ENCODE measurements around the gene HPD.

- TF ChIP-seq, protein P1, sequence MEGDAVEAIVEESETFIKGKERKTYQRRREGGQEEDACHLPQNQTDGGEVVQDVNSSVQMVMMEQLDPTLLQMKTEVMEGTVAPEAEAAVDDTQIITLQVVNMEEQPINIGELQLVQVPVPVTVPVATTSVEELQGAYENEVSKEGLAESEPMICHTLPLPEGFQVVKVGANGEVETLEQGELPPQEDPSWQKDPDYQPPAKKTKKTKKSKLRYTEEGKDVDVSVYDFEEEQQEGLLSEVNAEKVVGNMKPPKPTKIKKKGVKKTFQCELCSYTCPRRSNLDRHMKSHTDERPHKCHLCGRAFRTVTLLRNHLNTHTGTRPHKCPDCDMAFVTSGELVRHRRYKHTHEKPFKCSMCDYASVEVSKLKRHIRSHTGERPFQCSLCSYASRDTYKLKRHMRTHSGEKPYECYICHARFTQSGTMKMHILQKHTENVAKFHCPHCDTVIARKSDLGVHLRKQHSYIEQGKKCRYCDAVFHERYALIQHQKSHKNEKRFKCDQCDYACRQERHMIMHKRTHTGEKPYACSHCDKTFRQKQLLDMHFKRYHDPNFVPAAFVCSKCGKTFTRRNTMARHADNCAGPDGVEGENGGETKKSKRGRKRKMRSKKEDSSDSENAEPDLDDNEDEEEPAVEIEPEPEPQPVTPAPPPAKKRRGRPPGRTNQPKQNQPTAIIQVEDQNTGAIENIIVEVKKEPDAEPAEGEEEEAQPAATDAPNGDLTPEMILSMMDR (IDR thresholded peaks at IDR 0.05): no peak
- TF ChIP-seq EP300 (IDR thresholded peaks at IDR 0.05): no peak
- no peak for TF ChIP-seq POLR2A (IDR thresholded peaks at IDR 0.05)
- TF ChIP-seq POLR2AphosphoS5 (IDR thresholded peaks at IDR 0.05): no peak
Observed at GRCh38 chr12:121808623-121809022, 50.0 kb downstream of the HPD start.
